HG03175 (cell line): ENCODE data around the gene SAXO1.
A peak's percentile ranks its signal among the peaks of the same experiment; 100 is the strongest.
"Not testable (repeated sequence)": the region's sequence is repeated elsewhere in the genome, so short reads cannot be mapped to it uniquely, and the experiment has no call there.

Experiments used
- ATAC-seq: cut with Tn5 transposase; IDR thresholded peaks from one replicate; pipeline ENCODE4 v1.9.1; 2021; ENCODE audit warnings: mild to moderate bottlenecking, moderate library complexity; ENCODE audit not compliant: unreplicated experiment

The SAXO1 gene, protein sequence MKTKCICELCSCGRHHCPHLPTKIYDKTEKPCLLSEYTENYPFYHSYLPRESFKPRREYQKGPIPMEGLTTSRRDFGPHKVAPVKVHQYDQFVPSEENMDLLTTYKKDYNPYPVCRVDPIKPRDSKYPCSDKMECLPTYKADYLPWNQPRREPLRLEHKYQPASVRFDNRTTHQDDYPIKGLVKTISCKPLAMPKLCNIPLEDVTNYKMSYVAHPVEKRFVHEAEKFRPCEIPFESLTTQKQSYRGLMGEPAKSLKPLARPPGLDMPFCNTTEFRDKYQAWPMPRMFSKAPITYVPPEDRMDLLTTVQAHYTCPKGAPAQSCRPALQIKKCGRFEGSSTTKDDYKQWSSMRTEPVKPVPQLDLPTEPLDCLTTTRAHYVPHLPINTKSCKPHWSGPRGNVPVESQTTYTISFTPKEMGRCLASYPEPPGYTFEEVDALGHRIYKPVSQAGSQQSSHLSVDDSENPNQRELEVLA

GRCh38 chr9:19033015-19033414, at the start of gene SAXO1:
Gene SAXO1 (minus strand): TSS chr9:19033209. CDS start chr9:19032908, 301 bp downstream.
- ATAC-seq, result no peak

DNA sequence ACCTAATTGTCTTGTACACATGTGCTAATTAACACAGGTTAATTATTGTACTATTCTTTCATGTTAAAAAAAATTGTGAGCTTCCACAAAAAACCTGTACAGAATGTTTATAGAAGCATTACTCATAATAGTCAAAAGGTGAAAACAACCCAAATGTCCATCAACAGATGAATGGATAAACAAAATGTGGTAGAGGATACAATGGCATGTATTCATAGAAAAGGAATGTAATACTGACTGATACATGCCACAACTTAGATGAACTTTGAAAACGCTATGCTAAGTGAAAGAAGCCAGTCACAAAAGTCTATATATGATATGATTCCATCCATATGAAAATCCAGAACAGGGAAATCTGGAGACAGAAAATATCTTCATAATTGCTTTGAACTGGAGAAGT, 41.8 kb upstream of the SAXO1 start:
- no peak for ATAC-seq

- ATAC-seq, result no peak
Measured at GRCh38 chr9:19074229-19074628, 41.2 kb upstream of the SAXO1 start.

- no peak for ATAC-seq
Measured at GRCh38 chr9:19057033-19057432, 24.0 kb upstream of the SAXO1 start.

DNA sequence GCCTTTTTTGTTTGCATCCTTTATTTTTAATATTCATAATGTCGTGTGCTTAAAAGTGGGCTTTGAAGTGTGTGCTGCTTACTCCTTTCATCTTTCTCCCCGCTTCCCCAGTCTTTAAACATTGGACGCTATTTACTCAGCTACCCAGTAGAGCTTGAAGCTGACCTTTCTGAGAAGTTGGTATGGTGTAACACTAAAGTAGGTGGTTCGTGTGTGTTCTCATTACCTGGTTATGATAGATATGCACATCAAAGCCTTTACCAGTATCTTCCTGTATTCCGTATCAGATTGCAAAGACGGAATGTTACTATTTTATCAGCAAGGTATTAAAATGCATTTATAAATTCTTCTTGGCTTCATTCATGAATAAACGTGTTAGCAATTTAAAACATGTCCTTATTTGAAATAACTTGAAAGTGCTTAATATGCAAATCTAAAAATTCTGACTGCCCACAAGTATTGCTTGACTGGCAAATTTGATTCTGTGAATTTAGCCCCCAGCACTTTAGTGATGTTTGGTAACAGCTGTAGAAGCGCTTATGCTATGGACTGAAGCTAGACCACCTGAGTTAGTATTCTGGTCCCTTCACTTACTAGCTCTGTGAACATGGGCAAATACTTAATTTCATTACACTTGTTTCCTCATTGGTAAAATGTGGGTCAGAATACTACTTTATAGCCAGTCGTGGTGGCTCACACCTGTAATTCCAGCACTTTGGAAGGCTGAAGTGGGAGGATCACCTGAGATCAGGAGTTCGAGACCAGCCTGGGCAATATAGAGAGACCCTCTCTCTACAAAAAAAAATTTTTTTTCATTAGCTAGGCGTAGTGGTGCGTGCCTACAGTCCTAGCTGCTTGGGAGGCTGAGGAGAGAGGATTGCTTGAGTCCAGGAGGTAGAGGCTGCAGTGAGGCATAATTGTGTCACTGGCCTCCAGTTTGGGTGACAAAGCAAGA, 17.9 kb upstream of the SAXO1 start:
- ATAC-seq, result no peak

DNA sequence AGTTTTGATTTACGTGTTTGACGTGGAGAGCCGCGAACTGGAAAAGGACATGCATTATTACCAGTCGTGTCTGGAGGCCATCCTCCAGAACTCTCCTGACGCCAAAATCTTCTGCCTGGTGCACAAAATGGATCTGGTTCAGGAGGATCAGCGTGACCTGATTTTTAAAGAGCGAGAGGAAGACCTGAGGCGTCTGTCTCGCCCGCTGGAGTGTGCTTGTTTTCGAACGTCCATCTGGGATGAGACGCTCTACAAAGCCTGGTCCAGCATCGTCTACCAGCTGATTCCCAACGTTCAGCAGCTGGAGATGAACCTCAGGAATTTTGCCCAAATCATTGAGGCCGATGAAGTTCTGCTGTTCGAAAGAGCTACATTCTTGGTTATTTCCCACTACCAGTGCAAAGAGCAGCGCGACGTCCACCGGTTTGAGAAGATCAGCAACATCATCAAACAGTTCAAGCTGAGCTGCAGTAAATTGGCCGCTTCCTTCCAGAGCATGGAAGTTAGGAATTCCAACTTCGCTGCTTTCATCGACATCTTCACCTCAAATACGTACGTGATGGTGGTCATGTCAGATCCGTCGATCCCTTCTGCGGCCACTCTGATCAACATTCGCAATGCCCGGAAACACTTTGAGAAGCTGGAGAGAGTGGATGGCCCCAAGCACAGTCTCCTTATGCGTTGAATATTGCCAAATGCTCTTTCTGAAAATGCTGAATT, 17.1 kb upstream of the SAXO1 start:
- no peak for ATAC-seq

GRCh38 chr9:19048966-19049916, 16.2 kb upstream of the SAXO1 start, which contains the start of gene RRAGA:
Gene RRAGA (plus strand): TSS chr9:19049427. CDS start chr9:19049660, 233 bp downstream.
- peak; percentile 90 for ATAC-seq

- no peak for ATAC-seq
Measured at GRCh38 chr9:19036611-19037010, 3.6 kb upstream of the SAXO1 start.

GRCh38 chr9:19032406-19032805, 603 bp downstream of the SAXO1 start:
- no peak for ATAC-seq

DNA sequence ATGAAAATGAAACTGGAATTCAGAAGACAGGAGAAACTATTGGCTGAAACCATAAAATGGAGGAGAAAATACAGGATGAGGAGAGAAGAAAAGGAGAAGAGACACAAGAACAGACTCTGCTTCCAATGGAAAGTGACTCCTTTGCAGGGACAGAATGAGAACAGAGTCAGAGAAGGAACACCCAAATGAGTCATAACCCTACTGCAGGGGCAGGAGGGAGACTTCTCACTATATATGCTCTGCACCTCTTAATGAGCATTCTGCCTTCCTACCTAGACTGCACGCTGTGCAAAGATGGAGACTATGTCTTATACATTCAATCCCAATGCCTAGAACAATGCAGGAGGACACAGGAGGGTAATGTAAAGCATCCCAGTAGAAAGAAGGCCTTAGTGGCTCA, 2.1 kb downstream of the SAXO1 start:
- peak; percentile 54 for ATAC-seq

DNA sequence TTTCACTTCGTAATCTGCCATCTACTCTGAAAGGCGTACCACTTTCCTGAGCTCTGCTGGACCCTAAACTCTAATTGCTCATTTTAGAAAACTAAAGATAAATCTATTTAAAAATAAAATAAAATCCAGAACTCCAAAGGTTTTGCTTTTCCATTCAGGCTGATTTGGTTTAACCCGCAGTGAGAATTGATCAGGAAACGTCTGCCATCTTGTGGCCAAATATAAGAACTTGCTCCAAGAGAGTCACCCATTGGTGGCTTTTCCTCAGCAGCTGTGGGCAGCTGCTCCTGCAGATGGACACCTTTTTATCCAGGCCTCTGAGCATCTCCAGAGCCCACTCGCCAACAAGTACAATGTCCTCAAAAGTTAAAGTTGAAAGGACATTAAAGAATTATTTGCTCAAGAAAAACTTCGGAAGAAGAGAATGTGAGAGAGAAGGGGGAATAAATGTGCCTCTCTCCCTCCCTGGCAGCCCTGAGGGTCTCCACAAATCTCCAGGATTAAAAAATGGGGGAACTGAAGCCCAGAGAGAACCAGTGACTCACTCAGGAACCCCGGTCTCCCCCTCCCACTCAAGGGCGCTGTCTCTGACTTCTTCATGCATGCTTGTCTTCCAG, 4.1 kb downstream of the SAXO1 start:
- ATAC-seq, result peak; percentile 74

- no peak for ATAC-seq
Measured at GRCh38 chr9:19027825-19028224, 5.2 kb downstream of the SAXO1 start.

GRCh38 chr9:19026375-19026774, 6.6 kb downstream of the SAXO1 start:
- ATAC-seq, result no peak

DNA sequence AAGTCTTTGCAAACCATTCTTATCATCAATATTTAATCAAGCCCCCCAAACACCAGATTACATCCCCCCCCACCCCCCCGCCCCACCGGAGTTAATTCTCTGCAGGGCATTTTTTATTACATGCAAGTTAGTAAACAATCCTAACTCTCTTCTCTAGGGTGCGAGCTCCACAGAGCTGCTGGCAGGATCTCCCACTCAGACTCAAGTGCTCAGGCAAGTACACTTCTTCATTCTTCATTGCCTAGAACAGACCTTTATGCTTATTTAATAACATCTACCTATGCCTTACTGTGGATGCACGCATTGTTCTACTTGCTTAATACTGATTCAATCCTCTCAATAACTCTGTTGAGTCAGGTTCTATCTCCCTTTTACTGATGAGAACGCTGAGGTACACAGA, 9.9 kb downstream of the SAXO1 start:
- ATAC-seq, result no peak

GRCh38 chr9:19022206-19022605, 10.8 kb downstream of the SAXO1 start:
- ATAC-seq, result no peak

DNA sequence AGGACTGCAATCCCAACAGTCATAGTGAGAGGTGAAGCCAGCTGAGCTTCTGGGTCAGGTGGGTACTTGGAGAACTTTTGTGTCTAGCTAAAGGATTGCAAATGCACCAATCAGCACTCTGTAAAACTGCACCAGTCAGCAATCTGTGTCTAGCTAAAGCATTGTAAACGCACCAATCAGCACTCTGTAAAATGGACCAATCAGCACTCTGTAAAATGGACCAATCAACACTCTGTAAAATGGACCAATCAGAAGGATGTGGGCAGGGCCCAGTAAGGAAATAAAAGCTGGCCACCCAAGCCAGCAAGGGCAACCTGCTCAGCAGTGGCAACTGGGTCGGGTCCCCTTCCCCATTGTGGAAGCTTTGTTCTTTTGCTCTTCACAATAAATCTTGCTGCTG, 11.4 kb downstream of the SAXO1 start:
- ATAC-seq, result not testable (repeated sequence)

GRCh38 chr9:19020886-19021455, 12.0 kb downstream of the SAXO1 start:
- no peak for ATAC-seq

- no peak for ATAC-seq
Measured at GRCh38 chr9:19018201-19018600, 14.8 kb downstream of the SAXO1 start.

- no peak for ATAC-seq
Measured at GRCh38 chr9:19009391-19009965, 23.5 kb downstream of the SAXO1 start.
